Mammary epithelial cell (primary cell): ENCODE measurements around the gene HUNK.

Source experiments
- EZH2 ChIP-seq: IDR thresholded peaks from 2 replicates; pipeline ENCODE4 v1.6.1; 2012; ENCODE audit warnings: low read length, inconsistent platforms, borderline replicate concordance
- TF ChIP-seq, protein P1 (sequence below), 2 donors: IDR thresholded peaks in 1 of 2; conservative IDR thresholded peaks in 1 of 2; 2 replicates each; pipeline ENCODE4 v1.5.1; 2011 to 2012; ENCODE audit warnings: inconsistent platforms in 2 of 2, low read length in 2 of 2, mild to moderate bottlenecking in 2 of 2, control low read depth in 1 of 2, low read depth in 1 of 2; ENCODE audit not compliant: insufficient read depth in 1 of 2; ENCODE audit errors: extremely low read depth in 1 of 2

DNA sequence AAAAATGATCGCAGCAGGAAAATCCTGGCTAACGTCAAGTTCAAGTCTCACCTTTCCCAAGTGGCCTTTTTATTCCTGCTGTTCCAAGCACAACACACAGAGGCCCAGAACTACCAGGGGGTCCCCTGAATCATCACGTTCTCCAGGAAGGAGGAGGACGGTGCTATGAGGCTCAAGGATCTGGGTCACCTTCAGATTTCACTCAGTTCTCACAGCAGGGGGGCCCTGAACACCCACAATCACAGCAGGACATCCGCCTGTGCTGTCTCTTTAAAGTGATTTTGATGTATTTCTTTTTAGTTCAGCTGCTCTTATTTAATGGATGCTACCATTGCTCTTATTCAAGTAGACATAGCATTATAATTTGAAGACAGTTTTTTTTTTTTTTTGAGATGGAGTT, 173.4 kb downstream of the HUNK start:
- TF ChIP-seq, protein P1, sequence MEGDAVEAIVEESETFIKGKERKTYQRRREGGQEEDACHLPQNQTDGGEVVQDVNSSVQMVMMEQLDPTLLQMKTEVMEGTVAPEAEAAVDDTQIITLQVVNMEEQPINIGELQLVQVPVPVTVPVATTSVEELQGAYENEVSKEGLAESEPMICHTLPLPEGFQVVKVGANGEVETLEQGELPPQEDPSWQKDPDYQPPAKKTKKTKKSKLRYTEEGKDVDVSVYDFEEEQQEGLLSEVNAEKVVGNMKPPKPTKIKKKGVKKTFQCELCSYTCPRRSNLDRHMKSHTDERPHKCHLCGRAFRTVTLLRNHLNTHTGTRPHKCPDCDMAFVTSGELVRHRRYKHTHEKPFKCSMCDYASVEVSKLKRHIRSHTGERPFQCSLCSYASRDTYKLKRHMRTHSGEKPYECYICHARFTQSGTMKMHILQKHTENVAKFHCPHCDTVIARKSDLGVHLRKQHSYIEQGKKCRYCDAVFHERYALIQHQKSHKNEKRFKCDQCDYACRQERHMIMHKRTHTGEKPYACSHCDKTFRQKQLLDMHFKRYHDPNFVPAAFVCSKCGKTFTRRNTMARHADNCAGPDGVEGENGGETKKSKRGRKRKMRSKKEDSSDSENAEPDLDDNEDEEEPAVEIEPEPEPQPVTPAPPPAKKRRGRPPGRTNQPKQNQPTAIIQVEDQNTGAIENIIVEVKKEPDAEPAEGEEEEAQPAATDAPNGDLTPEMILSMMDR (conservative IDR thresholded peaks at IDR 0.05 in 1 of 2, IDR thresholded peaks at IDR 0.05 in 1 of 2; ENCODE audit: extremely low read depth in 1 of 2, insufficient read depth in 1 of 2, low read depth in 1 of 2, low read length in 2 of 2) = no peak
- TF ChIP-seq EZH2 = no peak
